Posterior vena cava (tissue), 2 donors: ENCODE results near the gene STRAP. TPM values are rescaled to one million over a fixed set of nuclear protein-coding genes. Genes with fewer than 3 reads are reported as not detected.

Source experiments
- total RNA-seq, 2 donors: library from RNA; stranded (reverse); fragmentation: NEBNext Ultra II Directional; extraction: Animal tissue kit (Norgen Biotek cat#: 25700); gene quantifications; one replicate each; pipeline ENCODE4 v1.2.1, GENCODE V29; 2021
- donor health status: DM: yes; HTN: yes; CAD: no.
- donor health status: DM: yes; HTN: yes; CAD: no.

The STRAP gene
- total RNA-seq, 2 donors from 2014 or later: 91.6 to 129 TPM

Other genes starting within 250 kb of the STRAP start
- gene EPS8, start 93.0 kb upstream of the STRAP start, total RNA-seq: 100 to 1,000 TPM; 107 to 144 TPM
- 10 to 100 TPM; 20.1 to 23.6 TPM for gene DERA, start 28.9 kb downstream of the STRAP start, total RNA-seq